AG09319 (cell line): ENCODE results near the gene HPS3.
"Not testable (repeated sequence)": the region's sequence is repeated elsewhere in the genome, so short reads cannot be mapped to it uniquely, and the experiment has no call there.

Source experiments
- DNase-seq: peaks from one replicate; pipeline ENCODE4 v3.0.0-alpha.2; 2010; ENCODE audit warnings: low read depth; ENCODE audit errors: extremely low read depth
- CTCF ChIP-seq: IDR thresholded peaks from 2 replicates; pipeline ENCODE4 v1.5.1; 2011; ENCODE audit warnings: low read depth, mild to moderate bottlenecking, inconsistent platforms, low read length, moderate library complexity

HPS3 gene

GRCh38 chr3:149087208-149087607, 42.2 kb upstream of the HPS3 start:
- TF ChIP-seq CTCF, result no peak
- DNase-seq, result no peak

GRCh38 chr3:149089395-149089794, 40.0 kb upstream of the HPS3 start:
- no peak for TF ChIP-seq CTCF
- DNase-seq, result no peak

- TF ChIP-seq CTCF, result no peak
- no peak for DNase-seq
Measured at GRCh38 chr3:149090461-149090860, 39.0 kb upstream of the HPS3 start.

GRCh38 chr3:149090907-149091306, 38.5 kb upstream of the HPS3 start:
- DNase-seq, result no peak

GRCh38 chr3:149091983-149092382, 37.5 kb upstream of the HPS3 start:
- TF ChIP-seq CTCF, result no peak
- no peak for DNase-seq

More at GRCh38 chr3:149090907-149091306, 38.5 kb upstream of the HPS3 start:
- TF ChIP-seq CTCF, result no peak

- DNase-seq, result no peak
Measured at GRCh38 chr3:149095487-149095886, 34.0 kb upstream of the HPS3 start.

GRCh38 chr3:149097987-149098386, 31.5 kb upstream of the HPS3 start:
- DNase-seq, result not testable (repeated sequence)

More at GRCh38 chr3:149095487-149095886, 34.0 kb upstream of the HPS3 start:
- TF ChIP-seq CTCF, result no peak

- no peak for TF ChIP-seq CTCF
- no peak for DNase-seq
Measured at GRCh38 chr3:149101154-149101553, 28.3 kb upstream of the HPS3 start.
